ENCODE results near the gene HYOU1.

Gene HYOU1

DNA sequence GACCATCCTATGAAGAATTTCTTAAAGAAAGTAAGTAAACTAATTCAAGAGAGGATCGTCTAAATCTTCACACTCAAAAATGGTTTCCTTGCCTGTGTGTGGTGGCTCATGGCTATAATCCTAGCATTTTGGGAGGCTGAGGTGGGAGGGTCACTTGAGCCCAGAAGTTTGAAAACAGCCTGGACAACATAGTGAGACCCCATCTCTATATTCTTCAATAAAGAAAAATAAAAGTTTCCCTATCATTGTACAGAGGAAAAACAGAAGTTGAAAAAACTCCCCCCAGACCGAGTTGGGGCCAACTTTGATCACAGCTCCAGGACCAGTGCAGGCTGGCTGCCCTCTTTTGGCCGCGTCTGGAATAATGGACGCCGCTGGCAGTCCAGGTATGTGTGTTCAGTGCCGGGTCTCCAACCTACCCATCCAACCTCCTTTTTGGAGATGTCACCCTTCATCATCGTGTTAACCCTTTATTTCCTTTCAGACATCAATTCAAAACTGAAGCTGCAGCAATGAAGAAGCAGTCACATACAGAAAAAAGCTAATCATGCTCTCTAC, 41.9 kb downstream of the HYOU1 start:
- peaks cover 53 to 54% of the 10 kb centered on the region in 2 donors for H3K36me3 ChIP-seq (ENCODE audit: control insufficient read depth in 1 of 2, insufficient read depth in 2 of 2, low read length in 2 of 2)
- no peaks in the 10 kb centered on the region for H3K27me3 ChIP-seq (ENCODE audit: low read depth, low read length)
- H3K27ac ChIP-seq (ENCODE audit: low read length), result no peak overlapping the region
- no peak overlapping the region for H3K4me3 ChIP-seq (ENCODE audit: low read depth in 1 of 2, low read length in 2 of 2)
- H3K4me1 ChIP-seq (ENCODE audit: control insufficient read depth in 1 of 2, insufficient read depth in 2 of 2, low read length in 2 of 2), result peaks cover 5 to 27% of the 10 kb centered on the region in 2 donors
- H3K9me3 ChIP-seq (ENCODE audit: control insufficient read depth in 1 of 2, low read length in 2 of 2), result no peaks in the 10 kb centered on the region

DNA sequence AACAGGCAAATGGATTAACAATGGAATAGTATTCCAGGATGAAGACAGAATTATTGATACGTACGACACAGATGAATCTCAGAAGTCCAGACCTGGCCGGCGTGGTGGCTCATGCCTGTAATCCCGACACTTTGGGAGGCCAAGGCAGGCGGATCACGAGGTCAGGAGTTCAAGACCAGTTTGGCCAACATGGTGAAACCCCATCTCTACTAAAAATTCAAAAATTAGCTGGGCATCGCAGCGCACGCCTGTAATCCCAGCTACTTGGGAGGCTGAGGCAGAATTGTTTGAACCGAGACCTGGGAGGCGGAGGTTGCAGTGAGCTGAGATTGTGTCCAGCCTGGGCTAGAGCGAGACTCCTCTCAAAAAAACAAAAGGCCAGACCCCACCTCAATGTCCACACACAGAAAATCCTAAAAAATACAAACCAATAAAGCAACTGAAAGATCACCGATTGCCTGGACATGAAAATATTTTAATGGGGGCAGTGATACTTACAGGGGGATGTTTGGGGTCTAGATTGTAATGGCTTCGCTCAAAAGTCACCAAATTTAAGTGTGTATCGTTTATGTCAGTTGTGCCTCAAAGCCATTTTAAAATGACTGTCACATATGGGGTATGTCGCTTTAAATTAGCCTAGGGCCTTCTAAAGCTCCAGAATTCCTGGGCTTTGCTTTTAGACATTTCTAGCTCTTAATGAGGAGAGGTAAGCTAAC, 42.6 kb downstream of the HYOU1 start:
- Histone ChIP-seq H3K27me3 (ENCODE audit: low read depth, low read length) (no peaks in the 10 kb centered on the region), H3K4me1 (ENCODE audit: control insufficient read depth in 1 of 2, insufficient read depth in 2 of 2, low read length in 2 of 2) (peaks cover 0 to 21% of the 10 kb centered on the region in 2 donors), H3K27ac (ENCODE audit: low read length) (no peak overlapping the region), H3K4me3 (ENCODE audit: low read depth in 1 of 2, low read length in 2 of 2) (no peak overlapping the region), H3K9me3 (ENCODE audit: control insufficient read depth in 1 of 2, low read length in 2 of 2) (no peaks in the 10 kb centered on the region), H3K36me3 (ENCODE audit: control insufficient read depth in 1 of 2, insufficient read depth in 2 of 2, low read length in 2 of 2) (peaks cover 51 to 53% of the 10 kb centered on the region in 2 donors)

DNA sequence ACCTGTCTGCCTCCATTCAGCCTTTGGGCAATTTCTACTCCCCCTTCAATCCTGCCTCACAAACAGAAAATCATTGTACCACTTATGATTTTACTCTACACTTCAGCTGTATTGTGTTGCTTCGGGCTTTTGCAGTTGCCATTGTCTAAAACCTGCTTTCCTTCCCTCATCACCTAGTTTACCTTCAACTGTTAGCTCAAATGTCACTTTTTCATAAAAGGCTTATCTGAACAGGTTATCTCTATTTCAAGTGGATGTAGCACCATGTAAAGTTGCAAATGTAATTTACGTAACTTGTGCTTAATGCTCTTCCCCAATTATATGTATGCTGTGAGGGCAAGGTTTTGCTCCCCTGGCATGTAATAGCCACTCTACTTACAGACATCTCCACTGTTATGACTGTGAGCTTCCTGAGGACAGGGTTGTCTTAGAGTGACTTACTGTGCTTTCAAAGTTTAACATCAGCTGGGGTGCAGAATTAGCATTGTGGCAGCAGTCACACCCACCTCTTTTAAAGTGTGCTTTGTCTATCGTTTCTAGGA, 44.3 kb downstream of the HYOU1 start:
- H3K36me3 ChIP-seq (ENCODE audit: control insufficient read depth in 1 of 2, insufficient read depth in 2 of 2, low read length in 2 of 2), result peaks cover 51 to 59% of the 10 kb centered on the region in 2 donors
- no peak overlapping the region for H3K27ac ChIP-seq (ENCODE audit: low read length)
- H3K9me3 ChIP-seq (ENCODE audit: control insufficient read depth in 1 of 2, low read length in 2 of 2), result no peaks in the 10 kb centered on the region
- H3K4me1 ChIP-seq (ENCODE audit: control insufficient read depth in 1 of 2, insufficient read depth in 2 of 2, low read length in 2 of 2), result peaks cover 0 to 21% of the 10 kb centered on the region in 2 donors
- no peak overlapping the region for H3K4me3 ChIP-seq (ENCODE audit: low read depth in 1 of 2, low read length in 2 of 2)
- no peaks in the 10 kb centered on the region for H3K27me3 ChIP-seq (ENCODE audit: low read depth, low read length)

DNA sequence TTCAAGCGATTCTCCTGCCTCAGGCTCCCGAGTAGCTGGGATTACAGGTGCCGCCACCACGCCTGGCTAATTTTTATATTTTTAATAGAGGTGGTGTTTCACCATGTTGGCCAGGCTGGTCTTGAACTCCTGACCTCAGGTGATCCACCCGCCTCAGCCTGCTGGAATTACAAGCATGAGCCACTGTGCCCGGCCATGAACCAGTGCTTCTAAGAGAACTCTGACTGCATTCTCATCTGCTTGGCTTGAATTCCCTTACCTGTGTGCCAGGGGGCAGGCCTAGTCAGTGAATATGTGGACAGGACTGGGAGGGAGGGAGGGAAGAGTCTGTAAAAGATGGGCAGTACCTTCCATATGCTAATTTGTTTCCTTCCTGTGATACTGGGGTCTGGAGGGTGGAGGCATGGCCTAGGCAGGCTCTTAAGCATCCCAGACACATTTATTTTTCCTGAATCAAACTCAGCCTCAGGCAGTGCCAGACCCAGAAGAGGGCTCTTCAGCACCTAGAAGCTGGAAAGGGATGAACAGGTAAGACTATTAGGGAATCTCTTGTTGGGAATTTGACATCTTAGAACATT, 45.4 kb downstream of the HYOU1 start:
- Histone ChIP-seq H3K9me3 (ENCODE audit: control insufficient read depth in 1 of 2, low read length in 2 of 2) (no peaks in the 10 kb centered on the region), H3K27me3 (ENCODE audit: low read depth, low read length) (no peaks in the 10 kb centered on the region), H3K4me1 (ENCODE audit: control insufficient read depth in 1 of 2, insufficient read depth in 2 of 2, low read length in 2 of 2) (peaks cover 0 to 11% of the 10 kb centered on the region in 2 donors), H3K36me3 (ENCODE audit: control insufficient read depth in 1 of 2, insufficient read depth in 2 of 2, low read length in 2 of 2) (peaks cover 48 to 69% of the 10 kb centered on the region in 2 donors), H3K27ac (ENCODE audit: low read length) (no peak overlapping the region), H3K4me3 (ENCODE audit: low read depth in 1 of 2, low read length in 2 of 2) (no peak overlapping the region)

DNA sequence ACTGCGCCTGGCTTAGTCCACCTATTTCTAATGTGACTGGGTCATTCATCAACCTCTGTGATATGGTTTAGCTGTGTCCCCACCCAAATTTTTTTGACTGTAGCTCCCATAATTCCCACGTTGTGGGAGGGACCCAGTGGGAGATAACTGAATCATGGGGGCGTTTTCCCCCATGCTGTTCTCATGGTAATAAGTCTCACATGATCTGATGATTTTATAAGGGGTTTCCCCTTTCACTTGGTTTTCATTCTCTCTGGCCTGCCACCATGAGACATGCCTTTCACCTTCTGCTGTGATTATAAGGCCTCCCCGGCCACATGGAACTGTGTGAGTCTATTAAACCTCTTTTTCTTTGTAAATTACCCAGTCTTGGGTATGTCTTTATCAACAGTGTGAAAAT, 50.3 kb downstream of the HYOU1 start:
- peaks cover 11 to 58% of the 10 kb centered on the region in 2 donors for H3K36me3 ChIP-seq (ENCODE audit: control insufficient read depth in 1 of 2, insufficient read depth in 2 of 2, low read length in 2 of 2)
- H3K27me3 ChIP-seq (ENCODE audit: low read depth, low read length), result no peaks in the 10 kb centered on the region
- H3K4me1 ChIP-seq (ENCODE audit: control insufficient read depth in 1 of 2, insufficient read depth in 2 of 2, low read length in 2 of 2), result no peaks in the 10 kb centered on the region
- H3K4me3 ChIP-seq (ENCODE audit: low read depth in 1 of 2, low read length in 2 of 2), result no peak overlapping the region
- no peak overlapping the region for H3K27ac ChIP-seq (ENCODE audit: low read length)
- H3K9me3 ChIP-seq (ENCODE audit: control insufficient read depth in 1 of 2, low read length in 2 of 2), result no peaks in the 10 kb centered on the region

DNA sequence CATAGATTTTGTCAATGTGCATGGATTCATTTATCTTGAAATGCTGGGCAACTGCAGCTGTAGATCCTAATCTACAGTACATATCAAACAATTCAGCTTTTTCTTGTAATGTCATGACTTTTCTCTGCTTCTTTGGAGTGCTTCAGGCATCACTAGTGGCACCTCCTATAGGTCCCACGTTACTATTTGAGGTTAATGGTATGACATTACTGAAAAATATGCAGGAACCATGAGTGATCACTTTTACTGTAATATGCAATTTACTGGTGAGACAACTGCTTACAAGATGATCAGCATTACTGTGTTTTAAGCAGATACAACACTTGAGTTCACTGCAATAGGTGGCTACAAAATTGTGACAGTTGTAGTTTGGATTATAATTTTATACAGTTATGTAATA, 56.1 kb downstream of the HYOU1 start:
- peaks cover 0 to 38% of the 10 kb centered on the region in 2 donors for H3K36me3 ChIP-seq (ENCODE audit: control insufficient read depth in 1 of 2, insufficient read depth in 2 of 2, low read length in 2 of 2)
- H3K27ac ChIP-seq (ENCODE audit: low read length), result no peak overlapping the region
- no peaks in the 10 kb centered on the region for H3K27me3 ChIP-seq (ENCODE audit: low read depth, low read length)
- H3K4me3 ChIP-seq (ENCODE audit: low read depth in 1 of 2, low read length in 2 of 2), result no peak overlapping the region
- no peaks in the 10 kb centered on the region for H3K9me3 ChIP-seq (ENCODE audit: control insufficient read depth in 1 of 2, low read length in 2 of 2)
- peaks cover 6 to 21% of the 10 kb centered on the region in 2 donors for H3K4me1 ChIP-seq (ENCODE audit: control insufficient read depth in 1 of 2, insufficient read depth in 2 of 2, low read length in 2 of 2)

DNA sequence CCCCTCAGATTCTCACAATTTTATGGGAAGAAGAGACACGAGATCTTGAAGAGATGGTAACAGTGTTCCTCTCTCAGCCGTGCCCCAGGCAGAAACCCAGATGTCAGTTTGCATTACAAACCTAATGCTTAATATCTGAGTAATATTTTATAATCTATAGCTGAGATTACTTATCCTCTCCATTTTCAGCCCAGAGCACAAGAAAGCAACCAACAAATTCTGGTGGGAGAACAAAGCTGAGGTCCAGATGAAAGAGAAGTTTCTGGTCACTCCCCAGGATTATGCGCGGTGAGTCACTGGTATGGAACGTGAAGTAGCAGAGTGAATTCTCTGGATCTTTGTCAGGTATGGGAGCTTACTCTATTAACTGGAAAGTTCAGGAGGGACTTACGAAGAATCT, 58.2 kb downstream of the HYOU1 start:
- Histone ChIP-seq H3K4me1 (ENCODE audit: control insufficient read depth in 1 of 2, insufficient read depth in 2 of 2, low read length in 2 of 2) (peaks cover 6 to 21% of the 10 kb centered on the region in 2 donors), H3K4me3 (ENCODE audit: low read depth in 1 of 2, low read length in 2 of 2) (peak overlapping the region; percentile 84 to 88), H3K27ac (ENCODE audit: low read length) (peak overlapping the region; percentile 84), H3K27me3 (ENCODE audit: low read depth, low read length) (no peaks in the 10 kb centered on the region), H3K36me3 (ENCODE audit: control insufficient read depth in 1 of 2, insufficient read depth in 2 of 2, low read length in 2 of 2) (peaks cover 0 to 26% of the 10 kb centered on the region in 2 donors), H3K9me3 (ENCODE audit: control insufficient read depth in 1 of 2, low read length in 2 of 2) (no peaks in the 10 kb centered on the region)

DNA sequence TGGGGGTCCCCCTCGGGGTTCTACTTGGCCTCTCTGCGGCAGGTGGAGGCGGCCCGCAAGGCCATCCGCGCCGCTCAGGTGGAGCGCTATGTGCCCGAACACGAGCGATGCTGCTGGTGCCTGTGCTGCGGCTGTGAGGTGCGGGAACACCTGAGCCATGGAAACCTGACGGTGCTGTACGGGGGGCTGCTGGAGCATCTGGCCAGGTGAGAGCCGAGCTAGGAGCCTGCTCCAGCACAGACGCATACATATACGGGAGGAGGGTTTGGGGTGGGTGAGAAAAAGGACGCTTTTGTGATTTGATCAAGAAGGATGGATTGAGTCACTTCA, 58.7 kb downstream of the HYOU1 start:
- Histone ChIP-seq H3K27ac (ENCODE audit: low read length) (peak overlapping the region; percentile 84), H3K36me3 (ENCODE audit: control insufficient read depth in 1 of 2, insufficient read depth in 2 of 2, low read length in 2 of 2) (peaks cover 0 to 24% of the 10 kb centered on the region in 2 donors), H3K4me3 (ENCODE audit: low read depth in 1 of 2, low read length in 2 of 2) (peak overlapping the region; percentile 84 to 88), H3K4me1 (ENCODE audit: control insufficient read depth in 1 of 2, insufficient read depth in 2 of 2, low read length in 2 of 2) (peaks cover 6 to 21% of the 10 kb centered on the region in 2 donors), H3K27me3 (ENCODE audit: low read depth, low read length) (no peaks in the 10 kb centered on the region), H3K9me3 (ENCODE audit: control insufficient read depth in 1 of 2, low read length in 2 of 2) (no peaks in the 10 kb centered on the region)

DNA sequence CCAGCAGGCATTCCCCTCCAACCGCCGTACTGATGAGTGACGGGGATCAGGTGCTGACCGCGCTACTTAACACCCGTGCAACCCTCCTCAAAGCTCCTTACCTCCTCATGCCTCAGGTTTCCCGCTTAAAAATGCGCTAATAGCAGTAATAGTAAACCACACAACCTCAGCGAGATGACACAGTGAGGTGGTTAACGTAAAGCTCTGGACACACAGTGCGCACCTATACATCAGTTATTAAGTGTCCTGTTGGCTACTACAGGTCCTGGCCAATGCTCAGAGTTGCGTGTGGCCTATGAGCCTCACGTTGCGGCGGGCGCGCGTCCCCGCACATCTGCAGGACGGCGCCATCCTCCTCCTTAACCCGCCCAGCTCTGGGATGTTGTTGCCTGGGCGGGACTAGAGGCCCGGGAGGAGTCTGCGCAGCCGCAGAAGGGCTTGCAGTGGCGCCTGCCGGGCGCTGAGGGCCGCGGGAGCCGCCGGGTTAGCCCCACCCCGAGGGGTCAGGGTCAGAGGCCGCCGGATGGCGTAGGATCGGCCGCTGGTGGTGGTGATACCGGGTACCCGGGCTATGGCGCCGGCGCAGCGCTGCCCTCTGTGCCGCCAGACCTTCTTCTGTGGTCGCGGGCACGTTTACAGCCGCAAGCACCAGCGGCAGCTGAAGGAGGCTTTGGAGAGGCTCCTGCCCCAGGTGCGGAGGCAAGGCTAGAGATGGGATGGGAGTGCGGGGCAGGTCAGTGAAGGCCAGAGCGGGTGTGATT, 59.2 kb downstream of the HYOU1 start, which contains the start of gene CENATAC:
TSS of gene CENATAC (plus strand) at position 512 of the 761 bp plus-strand sequence. CDS start at position 572, 60 bp downstream.
- Histone ChIP-seq H3K27me3 (ENCODE audit: low read depth, low read length) (no peaks in the 10 kb centered on the region), H3K9me3 (ENCODE audit: control insufficient read depth in 1 of 2, low read length in 2 of 2) (no peaks in the 10 kb centered on the region), H3K36me3 (ENCODE audit: control insufficient read depth in 1 of 2, insufficient read depth in 2 of 2, low read length in 2 of 2) (peaks cover 0 to 19% of the 10 kb centered on the region in 2 donors), H3K27ac (ENCODE audit: low read length) (peak within 1 kb of the TSS; percentile 84), H3K4me1 (ENCODE audit: control insufficient read depth in 1 of 2, insufficient read depth in 2 of 2, low read length in 2 of 2) (peaks cover 6 to 21% of the 10 kb centered on the region in 2 donors), H3K4me3 (ENCODE audit: low read depth in 1 of 2, low read length in 2 of 2) (peak within 1 kb of the TSS; percentile 84 to 88)

DNA sequence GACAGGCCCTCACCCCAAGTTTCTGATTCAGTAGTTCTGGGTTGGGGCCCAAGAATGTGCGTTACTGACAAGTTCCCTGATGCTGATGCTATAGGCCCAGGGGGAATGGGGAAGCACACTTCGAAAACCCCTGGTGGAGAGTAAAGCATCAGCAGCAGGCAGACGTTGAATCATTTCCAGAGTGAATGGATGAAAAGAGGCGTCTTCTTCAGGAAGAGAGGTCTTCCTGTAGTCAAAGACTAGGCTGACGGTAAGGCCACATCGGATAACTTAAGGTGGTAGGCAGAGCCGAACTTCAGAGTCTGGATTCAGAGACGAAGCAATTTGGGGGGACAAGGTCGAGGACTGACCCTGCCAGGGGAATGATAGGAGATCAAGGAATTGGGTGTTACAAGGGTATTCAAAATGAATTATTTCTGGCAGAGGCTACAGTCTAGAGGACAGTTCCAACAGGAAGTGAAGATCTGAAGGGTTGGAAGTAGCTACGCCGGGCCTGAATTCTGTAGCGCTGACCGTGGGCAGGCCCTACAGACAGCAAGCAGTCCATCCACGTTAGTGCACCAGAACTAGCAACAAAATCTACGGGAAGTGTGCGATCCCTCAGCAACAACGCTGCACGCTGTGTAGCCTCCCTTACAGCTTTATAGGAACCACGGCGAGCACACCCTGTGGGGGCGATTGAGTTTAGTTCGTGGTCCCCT, 59.9 kb downstream of the HYOU1 start:
- Histone ChIP-seq H3K27ac (ENCODE audit: low read length) (peak overlapping the region; percentile 28), H3K4me1 (ENCODE audit: control insufficient read depth in 1 of 2, insufficient read depth in 2 of 2, low read length in 2 of 2) (peaks cover 6 to 21% of the 10 kb centered on the region in 2 donors), H3K27me3 (ENCODE audit: low read depth, low read length) (no peaks in the 10 kb centered on the region), H3K4me3 (ENCODE audit: low read depth in 1 of 2, low read length in 2 of 2) (peak overlapping the region; percentile 84 to 88), H3K36me3 (ENCODE audit: control insufficient read depth in 1 of 2, insufficient read depth in 2 of 2, low read length in 2 of 2) (peaks cover 0 to 12% of the 10 kb centered on the region in 2 donors), H3K9me3 (ENCODE audit: control insufficient read depth in 1 of 2, low read length in 2 of 2) (no peaks in the 10 kb centered on the region)

All from muscle layer of duodenum (tissue), 2 donors.